GM23338 (cell line): ENCODE data around the gene TAOK3.
"Not testable (repeated sequence)": the region's sequence is repeated elsewhere in the genome, so short reads cannot be mapped to it uniquely, and the experiment has no call there.

Source experiments
- CREB1 ChIP-seq: fragments of 250-450 bp; sonication (Bioruptor Pico); IDR thresholded peaks from 2 replicates; pipeline ENCODE4 v1.5.0; 2020; ENCODE audit warnings: low read depth, mild to moderate bottlenecking, moderate library complexity
- EZH2 ChIP-seq: fragments of 200-600 bp; sonication (generic); IDR thresholded peaks from one replicate; pipeline ENCODE4 v1.8.0; 2017; ENCODE audit warnings: antibody characterized with exemption, mild to moderate bottlenecking, low read depth; ENCODE audit not compliant: unreplicated experiment
- EZH2phosphoT487 ChIP-seq: fragments of 200-600 bp; sonication (generic); IDR thresholded peaks from one replicate; pipeline ENCODE4 v1.8.1; 2018; ENCODE audit warnings: antibody characterized with exemption; ENCODE audit not compliant: unreplicated experiment
- POLR2AphosphoS5 ChIP-seq: IDR thresholded peaks from 2 replicates; pipeline ENCODE4 v1.6.1; 2016; ENCODE audit warnings: antibody characterized with exemption, low read depth
- REST ChIP-seq: IDR thresholded peaks from one replicate; pipeline ENCODE4 v1.6.1; 2018; ENCODE audit warnings: antibody characterized with exemption; ENCODE audit not compliant: unreplicated experiment
- ZNF331 ChIP-seq: fragments of 250-450 bp; sonication (Bioruptor Pico); IDR thresholded peaks from 2 replicates; pipeline ENCODE4 v1.5.0; 2020; ENCODE audit warnings: low read depth, mild to moderate bottlenecking, moderate library complexity
- TF ChIP-seq, protein P1 (sequence below), 2 experiments: fragments of 200-600 bp in 1 of 2; sonication (generic) in 1 of 2; conservative IDR thresholded peaks; 2 replicates each; pipeline versions ENCODE4 v1.5.1 to v1.6.1; 2016 to 2017; ENCODE audit warnings: antibody characterized with exemption in 2 of 2, low read depth in 2 of 2, mild to moderate bottlenecking in 2 of 2, moderate library complexity in 1 of 2

GRCh38 chr12:118245886-118246285, 126.8 kb downstream of the TAOK3 start:
- TF ChIP-seq, protein P1, sequence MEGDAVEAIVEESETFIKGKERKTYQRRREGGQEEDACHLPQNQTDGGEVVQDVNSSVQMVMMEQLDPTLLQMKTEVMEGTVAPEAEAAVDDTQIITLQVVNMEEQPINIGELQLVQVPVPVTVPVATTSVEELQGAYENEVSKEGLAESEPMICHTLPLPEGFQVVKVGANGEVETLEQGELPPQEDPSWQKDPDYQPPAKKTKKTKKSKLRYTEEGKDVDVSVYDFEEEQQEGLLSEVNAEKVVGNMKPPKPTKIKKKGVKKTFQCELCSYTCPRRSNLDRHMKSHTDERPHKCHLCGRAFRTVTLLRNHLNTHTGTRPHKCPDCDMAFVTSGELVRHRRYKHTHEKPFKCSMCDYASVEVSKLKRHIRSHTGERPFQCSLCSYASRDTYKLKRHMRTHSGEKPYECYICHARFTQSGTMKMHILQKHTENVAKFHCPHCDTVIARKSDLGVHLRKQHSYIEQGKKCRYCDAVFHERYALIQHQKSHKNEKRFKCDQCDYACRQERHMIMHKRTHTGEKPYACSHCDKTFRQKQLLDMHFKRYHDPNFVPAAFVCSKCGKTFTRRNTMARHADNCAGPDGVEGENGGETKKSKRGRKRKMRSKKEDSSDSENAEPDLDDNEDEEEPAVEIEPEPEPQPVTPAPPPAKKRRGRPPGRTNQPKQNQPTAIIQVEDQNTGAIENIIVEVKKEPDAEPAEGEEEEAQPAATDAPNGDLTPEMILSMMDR (conservative IDR thresholded peaks at IDR 0.05; ENCODE audit: low read depth in 2 of 2) = not testable (repeated sequence)
- TF ChIP-seq EZH2, POLR2AphosphoS5, EZH2phosphoT487, CREB1, ZNF331, REST: not testable (repeated sequence)
